ENCODE measurements around the gene MINAR2.

Gene MINAR2

DNA sequence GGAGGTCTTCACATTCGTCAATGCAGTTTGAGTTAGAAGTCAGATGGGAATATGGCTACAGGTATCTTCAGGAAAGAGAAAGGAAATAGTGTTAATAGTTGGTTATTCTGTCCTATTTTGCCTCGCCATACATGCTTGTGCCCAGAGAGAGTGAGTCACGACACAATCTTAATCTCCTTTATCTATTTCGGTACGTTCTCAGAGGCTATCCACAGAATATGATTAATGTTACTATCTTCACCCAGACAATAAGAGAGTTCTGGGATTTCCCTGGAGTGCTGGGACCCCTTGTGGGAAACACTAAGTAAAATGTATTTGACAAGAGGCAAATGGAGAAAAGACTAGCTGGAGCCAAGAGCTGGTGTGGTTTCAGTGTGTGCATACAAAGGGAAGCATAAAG lies 25.5 kb downstream of the MINAR2 start:
- DNase-seq = no peak

DNA sequence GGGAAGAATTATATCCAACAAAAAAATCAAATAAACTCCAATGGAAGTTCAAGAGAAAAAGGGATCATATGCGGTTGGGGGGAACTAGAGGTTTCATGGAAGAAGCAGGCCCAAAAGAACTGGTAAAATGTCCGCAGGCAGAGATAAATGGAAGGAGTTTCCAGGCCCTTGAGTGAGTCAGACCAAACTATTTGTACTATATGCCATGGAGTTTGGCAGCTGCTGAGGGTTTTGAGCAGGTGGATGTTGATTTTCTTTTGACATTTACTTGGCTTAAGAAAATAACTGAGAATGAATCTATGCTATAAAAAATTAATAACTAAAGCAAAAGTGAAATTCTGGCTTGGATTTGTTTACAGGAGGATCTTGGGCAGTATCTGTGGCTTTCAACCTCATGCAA lies 33.7 kb downstream of the MINAR2 start:
- no peak for DNase-seq

DNA sequence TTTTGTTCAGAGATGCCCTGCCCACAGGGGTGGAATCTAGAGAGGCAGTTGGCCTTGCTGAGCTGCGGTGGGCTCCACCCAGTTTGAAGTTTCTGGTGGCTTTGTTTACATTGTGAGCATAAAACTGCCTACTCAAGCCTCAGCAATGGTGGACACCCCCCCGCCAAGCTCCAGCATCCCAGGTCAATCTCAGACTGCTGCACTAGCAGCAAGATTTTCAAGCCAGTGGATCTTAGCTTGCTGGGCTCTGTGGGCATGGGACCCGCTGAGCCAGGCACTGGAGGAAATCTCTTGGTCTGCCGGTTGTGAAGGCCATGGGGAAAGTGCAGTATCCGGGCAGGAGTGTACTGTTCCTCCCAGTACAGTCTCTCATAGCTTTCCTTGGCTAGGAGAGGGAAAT lies 55.5 kb downstream of the MINAR2 start:
- no peak for DNase-seq

DNA sequence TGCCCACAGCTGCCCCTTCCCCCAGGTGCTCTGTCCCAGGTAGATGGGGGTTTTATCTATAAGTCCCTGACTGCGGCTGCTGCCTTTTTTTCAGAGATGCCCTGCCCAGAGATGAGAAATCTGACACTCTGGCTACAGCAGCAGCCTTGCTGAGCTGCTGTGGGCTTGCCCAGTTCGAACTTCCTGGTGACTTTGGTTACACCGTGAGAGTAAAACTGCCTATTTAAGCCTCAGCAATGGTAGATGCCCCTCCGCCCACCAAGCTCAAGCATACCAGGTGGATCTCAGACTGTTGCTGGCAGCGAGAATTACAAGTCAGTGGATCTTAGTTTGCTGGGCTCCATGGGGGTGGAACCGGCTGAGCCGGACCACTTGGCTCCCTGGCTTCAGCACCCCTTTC lies 56.8 kb downstream of the MINAR2 start:
- no peak for DNase-seq

DNA sequence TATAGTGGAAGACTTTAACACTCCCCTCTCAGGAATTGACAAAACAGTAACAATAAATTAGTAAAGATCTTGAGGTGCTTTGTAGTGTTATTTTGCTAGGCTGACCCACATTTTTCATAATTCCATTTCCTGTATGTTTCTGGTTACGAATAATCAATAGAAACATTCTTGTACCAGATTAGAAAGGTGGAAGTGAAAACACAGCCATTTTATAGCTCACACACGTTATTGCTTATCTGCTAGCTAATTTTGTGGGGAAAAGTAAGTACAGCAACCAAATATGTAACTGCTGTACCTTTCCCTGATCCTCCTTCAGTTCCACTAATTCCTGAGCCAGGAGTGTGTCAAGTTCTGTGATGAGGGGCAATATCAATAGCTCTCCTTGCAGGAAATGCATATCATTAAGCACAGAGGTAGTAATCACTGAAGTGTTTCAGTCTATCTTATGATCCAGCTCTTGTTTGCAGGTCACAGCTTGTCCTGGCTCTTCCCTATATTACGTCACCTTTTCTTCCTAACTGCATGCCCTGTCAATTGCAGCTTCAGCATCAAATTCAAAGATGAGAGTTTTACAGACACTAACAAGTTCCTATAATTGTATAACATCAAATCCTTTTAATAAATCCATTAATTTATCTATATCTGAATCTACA lies 59.4 kb downstream of the MINAR2 start:
- DNase-seq = no peak
